Cardiac fibroblast (primary cell): ENCODE measurements around the gene HMCES.
A peak's percentile ranks its signal among the peaks of the same experiment; 100 is the strongest.

ENCODE experiments used
- DNase-seq, 2 donors: peaks; one replicate each; pipeline versions ENCODE4 v3.0.0 to v3.0.0-alpha.2; 2010; ENCODE audit warnings: low read depth in 2 of 2
- H3K4me3 ChIP-seq, 2 donors: replicated peaks in 1 of 2; 1 replicate in 1 of 2; 2 replicates in 1 of 2; pipeline ENCODE4 v1.5.1; 2011; ENCODE audit warnings: low read depth in 2 of 2, low read length in 2 of 2, mild to moderate bottlenecking in 2 of 2, moderate library complexity in 1 of 2
- TF ChIP-seq, protein P1 (sequence below): IDR thresholded peaks from one replicate; pipeline ENCODE4 v1.5.1; 2011; ENCODE audit warnings: low read depth, mild to moderate bottlenecking, low read length, inconsistent platforms

Gene HMCES

DNA sequence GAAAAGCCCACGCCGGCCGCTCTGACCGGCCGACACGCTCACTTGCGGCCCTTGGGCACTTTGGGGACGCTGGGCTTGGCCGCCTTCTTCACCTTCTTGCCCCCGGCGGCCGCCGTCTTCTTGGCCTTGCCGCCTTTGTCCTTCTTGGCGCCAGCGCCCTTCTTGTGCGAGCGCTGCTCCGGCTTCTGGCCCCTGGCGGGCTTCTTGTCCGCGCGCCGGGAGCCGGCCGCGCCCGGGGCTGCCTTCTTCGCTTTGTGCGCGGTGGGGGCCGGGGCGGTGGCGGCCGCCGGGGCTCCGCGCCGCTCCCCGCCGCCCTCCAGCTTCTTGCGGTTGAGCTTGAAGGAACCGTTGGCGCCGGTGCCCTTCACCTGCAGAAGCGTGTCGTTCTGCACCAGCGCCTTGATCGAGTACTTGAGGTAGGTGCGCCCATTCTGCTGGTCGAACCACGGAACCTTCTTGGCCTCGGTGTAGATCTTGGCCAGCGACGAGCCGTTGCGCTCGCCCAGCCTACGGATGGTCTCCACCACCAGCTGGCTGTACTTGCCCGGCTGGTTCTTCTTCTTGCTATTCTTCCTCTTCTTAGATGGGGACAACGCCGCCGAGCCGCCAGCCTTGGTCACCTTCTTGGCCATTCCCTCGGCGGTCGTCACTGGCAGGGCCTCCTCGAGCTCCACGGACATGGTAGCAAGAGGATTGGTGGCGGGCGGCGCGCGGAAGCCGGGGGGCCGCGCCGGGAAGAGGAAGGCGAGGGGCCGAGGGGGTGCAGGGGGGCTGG, 36.7 kb downstream of the HMCES start:
- peak; percentile 33 to 34 for DNase-seq
- H3K4me3 ChIP-seq, result peak overlapping the region; percentile 63 to 81
- TF ChIP-seq, protein P1, sequence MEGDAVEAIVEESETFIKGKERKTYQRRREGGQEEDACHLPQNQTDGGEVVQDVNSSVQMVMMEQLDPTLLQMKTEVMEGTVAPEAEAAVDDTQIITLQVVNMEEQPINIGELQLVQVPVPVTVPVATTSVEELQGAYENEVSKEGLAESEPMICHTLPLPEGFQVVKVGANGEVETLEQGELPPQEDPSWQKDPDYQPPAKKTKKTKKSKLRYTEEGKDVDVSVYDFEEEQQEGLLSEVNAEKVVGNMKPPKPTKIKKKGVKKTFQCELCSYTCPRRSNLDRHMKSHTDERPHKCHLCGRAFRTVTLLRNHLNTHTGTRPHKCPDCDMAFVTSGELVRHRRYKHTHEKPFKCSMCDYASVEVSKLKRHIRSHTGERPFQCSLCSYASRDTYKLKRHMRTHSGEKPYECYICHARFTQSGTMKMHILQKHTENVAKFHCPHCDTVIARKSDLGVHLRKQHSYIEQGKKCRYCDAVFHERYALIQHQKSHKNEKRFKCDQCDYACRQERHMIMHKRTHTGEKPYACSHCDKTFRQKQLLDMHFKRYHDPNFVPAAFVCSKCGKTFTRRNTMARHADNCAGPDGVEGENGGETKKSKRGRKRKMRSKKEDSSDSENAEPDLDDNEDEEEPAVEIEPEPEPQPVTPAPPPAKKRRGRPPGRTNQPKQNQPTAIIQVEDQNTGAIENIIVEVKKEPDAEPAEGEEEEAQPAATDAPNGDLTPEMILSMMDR, result no peak

DNA sequence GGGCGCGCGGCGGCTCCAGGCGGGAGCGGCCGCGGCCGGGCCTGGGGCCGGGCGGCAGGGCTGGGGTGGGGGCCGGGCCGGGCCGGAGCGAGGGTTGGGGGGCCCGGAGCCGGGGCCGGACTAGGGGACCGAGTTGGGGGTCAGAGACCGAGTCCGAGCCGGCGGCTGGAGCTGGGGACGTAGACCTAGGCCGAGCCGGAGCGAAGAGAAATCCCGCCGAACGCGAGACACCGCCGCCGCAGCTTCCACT, 37.3 kb downstream of the HMCES start:
- H3K4me3 ChIP-seq, result peak overlapping the region; percentile 63 to 81

DNA sequence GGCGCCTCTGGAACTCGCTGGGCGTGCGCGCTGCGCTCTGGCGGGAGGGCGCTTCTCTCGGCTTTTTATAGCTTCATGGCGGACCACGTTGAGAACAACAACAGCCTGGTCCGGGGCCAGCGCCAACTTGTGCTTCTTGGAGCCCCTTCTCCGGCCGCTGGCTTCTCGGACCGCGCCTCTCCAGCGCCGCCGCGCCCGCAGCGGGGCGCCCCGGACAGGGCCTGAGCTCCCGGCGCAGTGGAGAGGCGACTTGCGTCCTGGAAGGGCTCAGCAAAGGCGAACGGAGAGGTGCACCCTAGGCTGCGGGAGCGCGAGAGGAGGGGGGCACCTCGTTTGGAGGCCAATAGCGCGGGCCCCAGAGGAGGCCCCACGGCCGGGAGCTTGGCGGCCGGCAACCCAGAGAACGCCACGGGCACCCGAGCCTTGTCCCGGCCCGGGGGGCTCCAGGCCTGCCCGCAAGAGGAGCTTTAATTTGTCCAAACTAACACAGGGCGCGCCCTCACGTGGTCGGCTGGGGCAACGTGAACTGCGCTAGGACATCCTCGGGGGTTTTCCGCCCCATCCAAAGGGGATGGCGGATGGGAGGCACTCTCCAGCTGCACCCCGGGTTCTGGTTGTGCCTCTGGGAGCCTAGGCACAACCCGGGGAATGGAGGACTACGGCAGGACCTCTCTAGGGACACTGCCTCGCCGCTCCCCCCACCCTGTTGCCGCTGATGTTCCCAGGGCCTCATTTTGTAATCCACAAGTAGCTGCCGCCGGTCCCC, 37.8 kb downstream of the HMCES start:
- peak overlapping the region; percentile 61 to 63 for H3K4me3 ChIP-seq
- peak; percentile 87 to 88 for DNase-seq
- TF ChIP-seq, protein P1, result peak; percentile 29

More for the DNA sequence above, 37.3 kb downstream of the HMCES start:
- TF ChIP-seq, protein P1, result no peak
- DNase-seq, result no peak

DNA sequence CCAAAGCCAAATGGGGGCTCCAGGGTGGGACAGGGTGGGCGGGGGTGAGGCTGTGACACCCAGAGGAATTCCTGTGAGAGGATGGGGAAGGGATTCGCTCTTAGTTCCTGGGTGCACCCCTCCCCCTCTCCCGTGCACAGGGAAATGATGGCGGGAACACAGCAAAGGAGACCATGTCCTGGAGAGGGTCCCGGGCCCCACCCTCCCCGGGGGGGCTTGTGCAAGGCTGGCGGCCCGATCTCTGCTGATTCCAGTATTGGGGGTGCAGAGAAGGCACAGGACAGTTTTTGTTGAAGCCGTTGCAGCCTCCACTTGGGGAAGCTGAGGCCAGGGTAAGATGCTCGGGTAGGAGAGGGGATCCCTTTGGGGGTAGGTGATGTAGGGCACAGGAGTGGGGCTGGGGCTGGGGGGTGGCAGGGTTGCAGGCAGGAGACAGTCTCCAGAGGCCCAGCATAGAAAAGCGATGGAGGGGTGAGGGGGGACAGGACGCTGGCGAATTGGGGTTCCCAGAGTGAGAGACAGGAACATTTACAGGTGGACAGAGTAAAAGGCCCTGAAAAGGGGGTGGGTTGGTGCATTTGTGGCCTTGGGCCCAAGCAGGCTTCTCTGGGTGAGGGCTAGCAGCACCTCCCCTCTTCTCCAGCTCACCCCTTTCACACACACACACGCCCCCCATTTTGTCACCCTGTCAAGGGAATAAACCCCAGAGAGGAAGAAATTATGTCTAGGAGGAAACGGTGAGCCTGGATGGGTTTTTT, 38.5 kb downstream of the HMCES start:
- TF ChIP-seq, protein P1, result no peak
- DNase-seq, result no peak
- H3K4me3 ChIP-seq, result peak overlapping the region; percentile 61 to 63

DNA sequence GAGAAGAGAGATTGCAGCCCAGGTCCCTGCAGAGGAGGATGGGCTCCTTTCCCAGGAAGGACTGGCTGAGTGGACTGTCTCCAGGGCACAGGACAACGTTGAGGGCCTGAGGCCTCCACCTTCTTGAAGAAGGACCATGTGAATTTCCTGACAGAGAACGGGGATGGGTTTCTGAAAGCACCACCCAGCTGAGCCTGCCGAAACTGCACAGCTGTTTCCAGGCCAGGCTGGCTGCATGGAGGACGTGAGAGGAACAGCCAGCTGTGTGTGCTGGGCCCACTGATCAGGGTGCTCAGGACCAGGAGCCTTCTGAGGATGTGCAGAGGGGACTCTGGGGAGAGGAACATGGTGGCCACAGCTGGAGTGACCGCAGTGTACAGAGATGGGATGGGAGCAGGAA, 39.2 kb downstream of the HMCES start:
- DNase-seq, result no peak
- TF ChIP-seq, protein P1, result no peak
- H3K4me3 ChIP-seq, result no peak overlapping the region

DNA sequence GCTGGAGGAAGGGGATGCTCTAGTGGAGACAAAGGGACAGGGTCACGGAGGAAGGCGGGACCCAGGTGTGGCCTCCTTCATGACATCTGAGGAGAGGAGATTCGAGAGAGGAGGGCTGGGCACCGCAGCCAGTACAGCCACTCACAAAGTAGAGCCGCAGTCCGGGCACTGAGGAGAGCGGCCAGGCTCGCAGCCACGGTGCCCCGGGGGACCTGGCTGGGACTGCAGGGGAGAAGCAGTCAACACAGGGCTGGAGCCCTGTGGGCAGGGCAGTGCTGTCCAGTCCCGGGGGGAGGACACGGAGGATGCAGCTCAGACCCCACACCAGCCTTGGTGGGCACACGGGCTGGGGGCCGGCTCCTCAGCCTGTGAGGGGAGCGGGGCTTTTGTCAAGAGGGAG, 40.3 kb downstream of the HMCES start:
- TF ChIP-seq, protein P1, result no peak
- DNase-seq, result no peak
- no peak overlapping the region for H3K4me3 ChIP-seq
